Fibroblast of skin of right biceps (primary cell): ENCODE measurements around the gene TMEM167A.
"Not testable (repeated sequence)": the region's sequence is repeated elsewhere in the genome, so short reads cannot be mapped to it uniquely, and the experiment has no call there.

Source experiments
- DNase-seq: peaks from one replicate; pipeline ENCODE4 v3.0.0-alpha.2; 2013

TMEM167A gene

DNA sequence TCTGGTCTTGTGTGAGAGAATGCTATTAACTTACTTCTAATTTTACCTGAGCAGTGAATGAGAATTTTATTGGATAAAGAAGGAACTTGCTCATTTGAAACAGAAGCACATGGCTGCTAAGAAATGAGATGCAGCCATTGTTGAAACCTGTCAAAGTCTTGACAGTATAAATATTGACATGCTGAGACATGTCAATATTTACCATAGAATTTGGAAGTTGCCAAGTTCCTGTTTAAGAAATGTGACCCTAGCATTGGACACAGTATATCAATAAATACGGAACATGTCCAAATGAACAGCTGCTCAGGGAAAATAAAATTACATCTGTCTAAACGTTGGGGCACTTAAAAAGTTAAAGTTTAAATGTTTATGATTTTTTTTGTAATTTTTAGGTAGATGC lies 7.9 kb upstream of the TMEM167A start:
- DNase-seq: no peak

DNA sequence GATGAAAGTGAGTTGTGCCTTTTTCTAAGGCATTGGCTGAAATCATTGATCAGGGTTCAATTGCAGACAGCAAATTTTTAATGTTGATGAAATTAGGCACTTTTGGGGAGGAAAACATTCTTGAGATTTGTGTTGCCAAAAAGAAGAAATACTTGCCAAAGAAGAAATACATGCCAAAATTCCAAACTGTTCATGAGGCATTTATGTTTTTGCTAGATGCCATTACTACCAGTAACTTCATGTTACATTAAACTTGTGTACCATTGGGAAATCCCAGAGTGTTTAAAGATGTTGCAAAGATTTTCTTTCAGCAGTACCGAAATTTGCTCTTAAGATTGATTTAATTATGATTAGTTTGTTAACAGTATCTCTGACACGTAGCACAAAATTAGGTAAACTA lies 7.1 kb upstream of the TMEM167A start:
- no peak for DNase-seq

DNA sequence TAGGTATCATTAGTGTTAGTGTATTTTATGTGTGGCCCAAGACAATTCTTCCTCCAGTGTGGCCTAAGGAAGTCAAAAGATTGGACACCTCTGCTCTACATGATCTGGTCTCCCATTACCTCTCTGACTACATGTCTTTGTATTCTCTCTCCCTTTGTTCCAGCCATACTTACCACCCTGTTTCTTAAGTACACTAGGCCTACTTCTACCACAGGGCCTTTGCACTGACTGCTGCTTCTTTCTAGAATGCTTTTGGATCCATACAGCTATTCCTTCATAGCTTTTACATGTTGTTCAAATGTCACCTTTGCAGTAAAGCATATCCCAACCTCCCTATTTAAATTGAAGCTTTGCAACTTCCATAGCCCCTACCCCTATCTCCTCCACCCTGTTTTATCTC lies 5.6 kb upstream of the TMEM167A start:
- DNase-seq: no peak

DNA sequence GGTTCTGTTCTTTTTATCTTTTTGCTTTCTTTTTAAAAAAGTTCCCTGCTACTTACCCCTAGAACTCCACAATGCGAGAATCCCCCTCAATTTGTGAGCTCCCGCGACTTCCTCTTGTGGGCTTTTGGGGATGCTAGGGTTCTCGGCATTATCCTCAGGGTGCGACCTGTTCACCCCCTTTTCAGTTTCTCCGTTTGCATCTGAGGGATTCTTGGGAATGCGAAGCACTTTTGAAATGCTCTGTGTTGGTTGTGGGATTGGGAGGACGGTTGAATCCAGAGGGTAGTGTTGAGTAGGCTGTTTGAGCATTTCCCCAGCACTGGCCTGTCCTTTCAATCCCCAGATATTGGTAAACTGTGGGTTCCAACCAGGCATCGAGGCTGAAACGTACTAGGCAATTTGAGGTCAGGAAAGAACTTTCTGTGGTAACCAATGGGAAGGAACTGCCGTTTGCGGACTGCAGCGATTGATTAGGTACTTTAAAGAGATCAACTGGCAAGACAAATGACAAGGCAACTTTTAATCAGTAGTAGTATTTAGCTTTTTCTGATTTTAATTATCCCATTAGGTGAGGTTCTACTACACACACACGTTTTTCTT lies 568 bp upstream of the TMEM167A start:
- DNase-seq: peak; percentile 40

DNA sequence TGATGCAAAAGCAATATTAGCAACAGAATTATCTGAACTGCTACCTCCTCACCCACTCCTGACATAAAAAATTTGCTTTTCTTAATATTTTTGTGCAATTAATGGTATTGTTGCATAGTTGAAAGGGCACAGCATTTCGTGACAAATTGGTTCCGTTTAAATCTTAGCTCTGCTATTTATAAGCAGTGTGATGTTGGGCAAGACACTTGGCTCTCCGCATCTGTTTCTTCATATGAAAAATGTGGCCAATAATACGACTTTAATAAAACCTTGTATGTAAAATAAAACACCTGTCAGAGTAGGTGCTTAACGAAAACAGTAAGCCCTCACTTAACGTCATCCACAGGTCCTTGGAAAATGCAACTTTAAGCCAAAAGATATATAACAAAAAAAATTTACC lies 4.2 kb downstream of the TMEM167A start:
- DNase-seq: no peak

DNA sequence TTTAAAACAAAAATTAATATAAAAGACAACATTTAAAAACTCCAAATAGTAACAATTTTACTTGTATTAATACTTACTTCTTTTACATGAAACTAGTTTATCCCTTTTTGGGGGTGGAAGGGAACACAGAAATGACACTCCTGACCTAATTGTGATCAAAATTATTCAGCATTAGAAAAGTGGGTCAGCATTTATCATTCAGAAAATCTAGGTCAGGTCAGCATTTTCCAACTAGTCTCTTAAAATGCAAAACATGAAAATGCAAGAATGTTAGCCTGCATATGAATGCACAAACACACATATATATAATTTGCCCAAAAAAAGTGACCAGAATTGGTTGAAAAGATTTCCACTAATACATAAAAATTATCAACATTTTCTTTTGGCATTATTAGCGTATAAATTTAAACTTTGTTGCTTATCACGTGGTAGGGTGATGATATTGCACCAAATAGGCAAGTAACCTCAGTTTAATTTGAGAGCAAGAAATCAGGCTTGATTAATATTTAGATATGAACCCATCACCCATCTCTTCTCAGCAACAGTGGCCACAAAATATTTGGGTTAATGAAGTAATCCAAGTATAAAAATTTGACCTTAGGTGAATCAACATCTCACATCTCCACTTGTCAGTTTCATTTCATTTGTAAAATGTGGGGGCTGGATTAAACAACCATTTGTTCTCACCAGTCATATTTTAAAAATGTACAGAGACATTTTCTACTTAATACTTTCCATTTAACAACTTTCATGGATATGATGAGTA lies 5.7 kb downstream of the TMEM167A start:
- DNase-seq: no peak

DNA sequence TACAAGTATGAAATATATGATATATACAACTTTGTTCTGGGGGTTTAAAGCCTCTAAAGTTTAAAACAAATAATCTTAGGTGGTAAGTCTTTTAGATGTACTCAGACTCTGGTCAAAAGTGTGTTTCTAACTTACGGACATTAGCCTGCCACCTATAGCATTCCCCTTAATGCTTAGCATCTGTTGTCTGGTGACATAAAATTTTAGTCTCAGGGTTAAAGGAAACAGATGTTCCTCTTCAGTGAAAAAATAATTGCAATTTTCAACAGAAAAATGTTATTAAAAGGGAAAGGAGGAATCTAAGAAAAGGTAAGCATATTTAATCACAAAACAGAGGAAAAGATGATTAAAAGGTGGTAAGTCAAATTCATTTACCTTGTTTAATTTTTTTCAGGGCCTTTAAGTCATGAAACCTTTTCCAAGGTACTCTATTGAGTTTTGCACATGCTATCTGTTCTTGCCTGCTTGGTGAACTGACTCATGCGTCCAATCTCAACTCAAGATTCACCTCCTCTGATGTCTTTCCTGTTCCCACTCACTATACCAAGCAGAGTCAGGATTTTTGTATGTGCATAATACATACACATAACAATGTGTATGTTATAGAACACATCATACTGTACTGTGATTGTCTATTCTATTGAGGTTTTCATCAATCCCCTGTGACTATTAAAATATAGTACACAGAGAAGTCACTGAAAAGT lies 7.9 kb downstream of the TMEM167A start:
- peak; percentile 9 for DNase-seq

DNA sequence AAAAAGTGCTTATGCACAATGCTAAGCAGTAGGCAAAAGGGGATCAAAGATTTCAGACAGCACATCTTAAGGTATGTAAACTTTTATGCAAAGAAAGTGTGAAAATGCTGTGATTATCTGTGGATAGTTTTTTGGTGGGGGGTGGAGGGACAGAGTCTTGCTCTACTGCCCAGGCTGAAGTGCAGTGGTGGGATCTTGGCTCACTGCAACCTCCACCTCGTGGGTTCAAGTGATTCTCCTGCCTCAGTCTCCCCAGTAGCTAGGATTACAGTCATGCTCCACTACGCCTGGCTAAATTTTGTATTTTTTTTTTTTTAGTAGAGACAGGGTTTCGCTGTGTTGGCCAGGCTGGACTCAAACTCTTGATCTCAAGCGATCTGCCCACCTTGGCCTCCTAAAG lies 9.8 kb downstream of the TMEM167A start:
- not testable (repeated sequence) for DNase-seq

DNA sequence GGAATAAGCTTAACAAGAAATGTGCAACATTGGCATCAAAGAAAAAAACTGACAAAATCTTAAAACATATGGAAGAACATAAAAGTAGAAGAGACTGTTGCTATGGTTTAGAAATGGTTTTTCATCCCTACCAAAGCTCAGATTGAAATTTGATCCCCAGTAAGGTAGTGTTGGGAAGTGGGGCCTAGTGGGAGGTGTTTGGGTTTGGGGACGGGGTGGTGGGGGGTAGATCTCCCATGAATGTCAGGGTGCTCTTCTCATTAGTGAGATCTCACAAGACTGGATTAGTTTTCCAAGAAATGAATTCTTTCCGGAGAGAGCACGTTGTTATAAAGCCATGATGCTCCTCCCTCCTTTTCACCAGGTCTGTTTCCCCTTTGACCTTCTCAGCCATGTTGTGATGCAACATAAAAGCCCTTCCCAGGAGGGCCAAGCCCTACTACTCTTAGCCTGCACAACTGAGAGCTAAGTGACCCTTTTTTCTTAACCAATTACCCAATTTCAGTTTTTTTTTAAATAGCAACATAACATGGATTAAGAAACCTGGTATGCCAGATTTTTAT lies 10.6 kb downstream of the TMEM167A start:
- DNase-seq: no peak

DNA sequence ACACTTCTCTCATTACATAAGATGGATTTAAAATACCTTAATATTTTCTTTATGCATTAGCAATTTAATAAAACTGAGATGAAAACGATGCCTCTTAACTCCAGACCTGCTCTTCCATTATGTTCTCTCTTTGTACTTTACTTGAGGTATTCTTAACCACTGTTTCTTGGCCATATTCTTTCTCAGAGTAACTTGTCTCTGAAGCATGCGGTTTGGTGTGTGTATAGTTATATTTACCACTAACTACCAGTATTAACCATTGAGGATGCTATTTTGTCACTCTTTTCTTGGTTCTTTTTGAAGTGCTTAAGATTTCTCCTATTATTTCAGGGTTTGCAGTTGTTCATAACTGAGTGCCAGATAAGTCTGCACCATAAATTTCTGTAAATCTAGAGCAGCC lies 17.9 kb downstream of the TMEM167A start:
- no peak for DNase-seq

DNA sequence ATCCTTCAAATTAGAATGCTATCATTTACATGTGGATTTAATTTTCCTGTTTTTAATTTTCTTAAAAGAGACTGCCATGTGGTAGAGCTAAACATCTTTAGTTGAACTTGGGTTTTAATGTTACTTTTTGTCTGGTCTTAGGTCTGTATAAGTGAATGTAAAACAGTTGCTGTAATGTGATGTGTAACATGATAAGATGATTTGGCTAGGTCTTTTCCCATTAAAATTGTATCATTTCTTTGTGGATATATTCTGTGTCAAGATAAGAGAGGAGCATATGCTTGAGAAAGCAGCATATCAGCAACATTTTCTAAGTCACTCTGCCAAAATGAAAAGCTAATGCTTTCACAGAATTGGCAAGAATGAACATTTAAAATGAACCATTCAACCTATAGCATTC lies 18.5 kb downstream of the TMEM167A start:
- DNase-seq: no peak

DNA sequence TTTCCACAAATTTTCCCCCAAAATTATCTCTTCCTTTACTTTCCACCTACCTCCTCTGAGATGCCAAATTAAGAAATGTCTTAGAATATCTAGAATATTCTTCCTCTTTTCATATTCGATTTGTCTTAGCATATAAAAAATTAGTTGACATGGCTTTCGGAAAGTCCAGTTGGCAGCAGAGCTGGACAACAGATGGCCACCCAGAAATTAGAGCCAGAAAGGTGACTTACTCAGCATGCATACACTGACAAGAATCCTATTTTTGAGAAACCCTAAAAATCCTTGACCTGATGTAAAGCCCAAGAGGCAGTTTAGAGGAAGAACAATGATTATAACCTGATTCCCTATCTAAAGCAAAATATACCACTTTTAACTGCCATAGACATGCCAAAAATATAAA lies 22.0 kb downstream of the TMEM167A start:
- no peak for DNase-seq

DNA sequence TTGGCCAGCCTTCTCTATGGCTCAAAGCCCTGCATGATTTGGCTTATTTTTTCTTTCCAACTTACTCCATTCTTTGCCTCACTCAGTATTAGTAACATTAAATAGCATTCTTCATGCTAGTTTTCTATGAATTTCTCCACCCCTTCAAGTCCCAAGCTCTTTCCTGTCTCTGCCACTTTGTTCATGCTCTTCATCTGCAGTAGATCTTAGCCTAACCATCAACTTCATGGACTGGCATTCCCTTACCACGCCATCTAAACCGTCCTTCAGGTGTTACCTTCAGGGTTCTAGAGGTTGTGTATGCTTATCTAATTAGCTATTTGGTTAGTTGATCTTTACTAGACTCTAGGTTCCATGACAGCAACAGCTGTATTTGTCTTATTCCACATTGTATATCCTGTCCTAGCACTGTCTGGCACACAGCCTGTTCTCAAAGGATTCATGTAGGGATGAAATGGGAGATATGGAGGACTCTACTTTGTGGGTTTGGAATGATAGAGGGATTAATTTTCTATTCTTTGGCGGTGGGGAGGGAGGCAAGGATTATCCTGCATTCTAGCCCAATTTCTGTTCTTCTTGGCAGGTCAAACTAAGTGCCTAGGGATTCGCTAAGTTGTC lies 26.4 kb downstream of the TMEM167A start:
- no peak for DNase-seq

DNA sequence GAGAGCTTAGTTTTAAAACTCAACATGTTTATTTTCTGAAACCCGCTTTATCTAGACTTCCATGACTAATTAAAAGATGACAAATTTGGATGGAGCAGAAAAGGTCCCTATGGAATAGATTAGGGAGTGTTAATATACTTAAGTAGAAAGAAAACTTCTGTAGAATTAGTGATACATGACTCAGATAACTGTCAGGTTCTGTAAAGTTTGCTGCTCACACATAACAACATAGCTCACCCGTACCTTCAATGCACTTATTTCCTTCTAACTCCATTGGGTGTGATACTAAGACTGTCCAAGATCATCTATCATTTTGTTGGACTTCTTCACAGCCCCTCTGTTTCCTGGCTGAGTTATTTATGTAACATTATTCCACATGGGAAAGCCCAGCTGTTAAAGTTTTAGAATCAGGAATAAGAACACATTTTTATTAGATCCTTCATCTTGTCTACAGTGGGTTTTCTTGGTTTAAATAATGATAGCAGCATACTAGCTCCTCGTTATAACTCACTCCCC lies 27.8 kb downstream of the TMEM167A start:
- no peak for DNase-seq

DNA sequence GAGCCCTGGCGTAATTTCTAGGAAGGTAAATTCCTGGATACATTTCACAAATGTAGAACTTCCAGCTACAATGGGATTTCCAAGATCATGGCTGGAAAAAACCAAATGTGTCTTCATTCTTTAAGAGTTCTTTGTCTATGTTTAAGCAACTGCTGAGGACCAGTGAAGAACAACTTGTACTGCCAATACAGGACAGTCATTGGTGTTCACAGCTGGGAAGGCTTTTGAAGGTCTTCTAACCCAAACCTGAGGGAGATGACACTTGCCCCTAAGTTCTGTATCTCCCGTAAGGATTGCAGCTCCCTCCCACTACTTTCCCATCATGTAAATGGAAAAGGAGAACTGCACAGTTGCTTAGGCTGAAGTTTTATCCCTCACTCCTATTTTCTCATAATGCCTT lies 28.4 kb downstream of the TMEM167A start:
- no peak for DNase-seq

DNA sequence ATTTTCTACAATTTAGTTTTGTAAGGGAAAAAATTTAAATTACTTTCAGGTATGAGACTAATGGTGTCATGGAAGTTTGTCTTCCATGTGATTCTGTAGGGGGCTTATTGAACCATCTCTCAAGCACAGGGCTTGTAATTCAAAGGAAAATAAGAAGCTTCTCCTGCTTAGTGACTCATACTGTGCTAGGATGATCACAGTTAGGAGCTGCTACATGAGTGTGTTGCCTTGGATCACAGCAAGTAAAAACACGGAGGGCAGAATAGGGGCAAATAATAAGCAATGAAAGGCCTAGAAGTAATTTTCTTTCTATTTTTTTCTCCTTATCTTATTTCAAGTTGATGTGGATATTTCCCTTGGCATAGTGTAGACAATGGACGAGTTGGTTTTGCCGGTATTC lies 28.9 kb downstream of the TMEM167A start:
- DNase-seq: peak; percentile 10

DNA sequence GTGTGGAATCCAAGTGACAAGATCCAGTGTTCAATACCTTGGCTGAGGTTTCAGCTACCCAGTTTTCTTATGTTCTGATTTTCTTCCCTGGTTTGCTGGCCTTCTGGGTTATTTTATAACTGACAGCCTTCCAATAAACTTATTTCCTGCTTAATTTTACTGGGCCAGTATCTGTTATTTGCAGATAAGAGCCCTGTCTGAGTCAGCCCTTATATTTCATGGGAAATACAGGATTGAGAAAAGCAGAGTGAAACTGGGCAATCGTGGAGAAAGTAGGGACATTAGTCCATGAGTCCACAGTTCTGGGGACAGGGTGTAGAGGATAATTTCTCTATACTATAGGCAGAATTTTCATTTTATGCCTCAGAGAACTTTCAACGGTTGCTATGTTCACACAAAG lies 32.3 kb downstream of the TMEM167A start:
- DNase-seq: no peak

DNA sequence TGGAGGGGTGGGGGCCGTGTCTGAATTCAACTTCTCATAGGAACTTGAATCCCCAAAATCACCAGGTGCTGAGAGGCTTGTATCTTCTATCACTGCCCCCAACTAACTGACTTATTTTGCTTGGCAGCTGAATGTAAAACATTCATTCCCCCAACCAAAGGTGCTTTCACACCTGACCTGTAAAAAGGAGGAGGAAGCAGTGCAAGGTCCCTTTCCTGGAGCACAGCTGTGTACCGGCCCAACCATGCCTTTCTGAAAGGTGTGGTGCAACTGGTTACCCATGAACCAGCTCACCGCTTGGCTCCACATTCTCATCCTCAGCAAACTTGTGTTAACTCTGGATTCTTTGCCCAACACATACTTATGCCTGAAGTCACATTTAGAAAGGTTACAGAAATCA lies 34.7 kb downstream of the TMEM167A start:
- DNase-seq: no peak

DNA sequence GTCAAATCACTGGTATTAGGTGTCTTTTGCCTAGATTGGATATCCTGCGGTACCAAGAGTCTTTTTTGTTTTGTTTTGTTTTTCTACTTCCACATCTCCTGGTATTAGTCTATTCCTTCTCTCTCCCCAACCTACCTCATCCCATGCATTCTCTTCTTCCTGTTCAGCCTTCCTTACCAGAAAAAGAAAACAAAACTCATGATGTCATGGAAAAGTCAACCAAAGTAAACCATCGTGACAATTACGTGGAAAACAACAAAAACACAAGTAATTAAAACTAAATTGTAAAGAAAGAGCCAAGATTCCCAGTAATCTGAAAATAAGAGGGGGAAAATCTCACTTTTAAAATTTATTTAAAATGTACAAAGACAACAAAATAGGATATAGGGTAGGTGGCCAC lies 38.3 kb downstream of the TMEM167A start:
- no peak for DNase-seq

DNA sequence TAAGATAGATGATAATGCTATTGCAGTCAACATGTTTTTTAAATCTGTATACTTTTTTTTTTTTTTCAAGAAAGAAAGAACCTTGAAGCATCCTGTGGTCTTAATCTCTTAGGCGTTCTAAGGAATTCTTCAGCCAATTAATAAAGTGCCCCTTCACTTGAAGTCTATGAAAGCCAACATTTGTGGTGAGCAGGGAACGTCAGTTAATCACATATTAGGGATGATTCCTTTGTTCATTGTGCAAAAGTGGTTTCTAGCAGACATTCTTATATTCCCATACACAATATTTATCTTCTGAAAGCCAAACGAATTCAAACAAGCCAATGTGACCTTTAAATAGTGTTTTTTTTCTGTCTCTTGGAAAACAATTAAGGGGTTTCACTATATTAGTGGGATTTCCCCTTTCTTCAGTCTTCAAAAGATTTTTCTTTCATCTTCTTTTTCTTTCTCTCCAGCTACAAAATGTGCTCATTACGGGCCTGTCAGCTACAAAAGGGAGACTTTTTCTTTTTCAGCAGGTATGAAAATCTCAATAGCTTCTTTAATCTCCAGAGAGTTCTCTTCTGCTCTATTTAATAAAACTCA lies 40.1 kb downstream of the TMEM167A start:
- no peak for DNase-seq

DNA sequence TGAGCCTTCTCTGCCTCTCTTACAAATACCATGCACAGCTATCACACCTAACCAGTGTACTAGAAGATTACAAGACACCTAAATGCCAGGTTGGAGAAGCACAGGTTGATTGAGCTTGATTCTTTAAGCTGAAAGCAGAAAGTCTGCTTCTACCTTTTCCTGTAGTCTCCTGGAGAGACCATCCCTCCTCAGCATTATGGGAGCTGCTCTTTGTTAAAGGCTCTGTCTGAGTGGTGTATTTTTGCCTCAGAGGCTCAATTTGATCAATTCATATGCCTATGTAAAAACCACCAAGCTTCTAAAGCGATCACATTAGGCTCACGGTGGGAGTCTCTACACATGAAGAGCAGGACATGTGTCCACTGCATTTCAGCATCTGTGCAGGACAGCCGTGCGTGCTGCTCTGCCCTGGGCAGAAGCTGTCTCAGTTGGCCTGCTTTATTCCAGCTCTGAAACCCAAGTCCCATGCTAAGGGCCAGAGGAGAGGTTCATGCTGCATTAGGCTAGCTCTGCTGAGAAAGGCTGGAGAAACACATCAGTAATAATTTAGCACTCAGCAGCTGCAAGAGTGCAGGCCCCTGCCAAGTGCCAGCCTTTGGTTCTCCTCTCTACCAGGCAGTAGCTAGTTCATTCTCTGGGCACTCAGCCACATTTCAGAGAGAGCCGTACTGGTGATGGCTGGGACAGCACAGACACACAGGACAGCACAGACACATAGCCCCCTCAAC lies 41.7 kb downstream of the TMEM167A start:
- no peak for DNase-seq

DNA sequence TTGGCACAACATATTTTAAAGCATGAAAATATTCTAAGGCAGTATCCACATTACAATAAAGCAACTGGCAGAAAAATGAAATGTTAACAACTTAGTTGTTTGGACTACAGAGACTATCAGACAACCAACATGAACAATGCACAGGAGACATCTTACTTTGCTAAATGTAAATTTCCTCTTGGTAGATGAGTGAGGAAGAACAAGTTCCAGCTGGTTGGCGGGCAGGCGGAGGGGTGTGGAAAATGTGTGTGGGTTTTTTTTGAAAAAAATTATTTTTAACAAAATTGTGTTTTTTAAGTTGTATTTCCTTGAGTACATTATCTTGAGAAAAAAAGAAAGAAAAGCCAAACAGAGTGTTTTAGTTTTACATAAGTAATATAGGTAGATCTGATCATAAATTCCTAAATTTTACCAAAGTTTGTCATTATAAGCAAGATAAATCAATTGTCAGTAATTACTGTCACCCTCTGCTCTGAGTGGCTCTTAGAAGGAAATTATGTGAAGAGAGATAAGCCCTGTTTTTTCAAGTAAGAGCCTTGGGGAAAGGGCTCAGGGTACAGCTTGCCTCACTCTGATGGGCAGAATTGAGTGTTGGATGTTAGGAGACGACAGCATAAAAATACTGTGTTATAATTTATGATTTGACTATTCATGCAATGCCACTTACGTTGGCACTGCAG lies 42.5 kb downstream of the TMEM167A start:
- DNase-seq: no peak
